ENCODE results near the gene PRDX2.
"Not testable (repeated sequence)": the region's sequence is repeated elsewhere in the genome, so short reads cannot be mapped to it uniquely, and the experiment has no call there.

PRDX2 gene

GRCh38 chr19:12825254-12826131 is 23.9 kb upstream of the PRDX2 start:
- peak; percentile 37 for DNase-seq

- no peak for DNase-seq
Measured at GRCh38 chr19:12821761-12822160, 20.2 kb upstream of the PRDX2 start.

DNA sequence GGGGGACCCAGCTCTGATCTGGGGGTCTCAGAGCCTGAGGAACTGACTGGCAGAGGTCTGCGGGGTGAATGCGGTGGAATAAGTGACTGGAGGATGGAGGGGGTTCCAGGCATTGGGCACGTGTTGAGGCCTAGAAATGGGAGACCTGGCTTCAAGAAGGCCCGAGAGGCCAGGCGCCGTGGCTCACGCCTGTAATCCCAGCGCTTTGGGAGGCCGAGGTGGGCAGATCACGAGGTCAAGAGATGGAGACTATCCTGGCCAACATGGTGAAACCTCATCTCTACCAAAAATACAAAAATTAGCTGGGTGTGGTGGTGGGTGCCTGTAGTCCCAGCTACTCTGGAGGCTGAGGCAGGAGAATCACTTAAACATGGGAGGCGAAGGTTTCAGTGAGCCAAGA is 16.2 kb upstream of the PRDX2 start:
- not testable (repeated sequence) for DNase-seq

GRCh38 chr19:12817188-12817587 is 15.6 kb upstream of the PRDX2 start:
- DNase-seq, result not testable (repeated sequence)

- no peak for DNase-seq
Measured at GRCh38 chr19:12815088-12815487, 13.5 kb upstream of the PRDX2 start.

- peak; percentile 90 for DNase-seq
Measured at GRCh38 chr19:12806242-12807081, 4.9 kb upstream of the PRDX2 start, which contains the start of gene RNASEH2A. Gene RNASEH2A, plus strand, starts transcription at chr19:12806584. Its CDS starts 90 bp downstream, at chr19:12806674.

- DNase-seq, result no peak
Measured at GRCh38 chr19:12804051-12804450, 2.5 kb upstream of the PRDX2 start.

DNA sequence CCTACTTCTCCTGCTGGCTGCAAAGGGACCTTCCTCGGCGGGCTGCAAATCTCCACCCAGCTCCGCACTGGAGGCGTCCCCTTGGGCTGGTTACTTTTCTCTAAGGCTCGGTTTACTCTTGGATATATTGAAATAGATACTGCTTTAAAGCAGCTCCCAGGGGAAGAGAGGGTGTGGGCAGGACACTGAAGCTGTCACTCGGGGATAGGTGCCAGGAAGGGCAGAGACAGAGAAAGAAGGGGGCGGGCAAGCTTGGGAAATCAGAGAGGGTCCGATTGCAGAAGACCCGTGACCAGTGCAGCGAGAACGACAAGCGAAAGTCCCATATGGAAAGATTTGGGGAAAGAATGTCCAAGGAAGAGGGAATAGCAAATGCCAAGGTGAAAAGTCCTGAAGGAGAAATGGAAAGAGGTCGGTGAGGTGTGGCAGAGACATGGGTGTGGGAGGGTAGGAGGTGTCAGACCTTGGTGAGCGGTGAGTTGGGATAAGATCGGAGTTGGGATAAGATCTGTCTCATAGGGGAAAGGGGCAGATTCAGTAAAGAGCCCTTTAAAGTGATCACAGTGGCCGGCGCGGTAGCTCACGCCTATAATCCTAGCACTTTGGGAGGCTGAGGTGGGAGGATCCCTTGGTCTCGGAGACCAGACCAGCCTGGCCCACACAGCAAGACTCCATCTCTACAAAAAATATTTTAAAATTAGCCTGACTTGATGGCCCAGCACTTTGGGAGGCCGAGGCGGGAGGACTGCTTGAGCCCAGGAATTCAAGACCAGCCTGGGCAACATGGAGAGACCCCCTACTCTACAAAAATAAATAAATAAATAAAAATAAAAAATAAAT is 887 bp upstream of the PRDX2 start:
- DNase-seq, result no peak

- peak; percentile 34 for DNase-seq
Measured at GRCh38 chr19:12800923-12801465, 606 bp downstream of the PRDX2 start.

DNA sequence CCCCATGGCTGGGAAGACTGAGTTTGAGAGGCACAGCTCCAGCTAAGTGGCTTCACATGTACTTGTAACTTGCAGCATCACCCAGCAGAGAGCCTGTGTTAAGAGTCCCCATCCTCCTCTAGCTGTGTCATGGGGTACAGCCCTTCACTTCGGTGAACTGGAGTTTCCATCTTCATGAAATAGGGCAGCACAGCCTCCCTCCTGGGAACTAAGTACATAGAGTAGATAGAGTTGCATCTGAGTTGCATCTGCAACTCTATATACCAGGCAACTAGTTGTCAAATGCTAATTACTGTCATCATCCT is 1.2 kb downstream of the PRDX2 start:
- no peak for DNase-seq

- DNase-seq, result no peak
Measured at GRCh38 chr19:12799742-12800465, 1.7 kb downstream of the PRDX2 start.

- not testable (repeated sequence) for DNase-seq
Measured at GRCh38 chr19:12797607-12798006, 4.0 kb downstream of the PRDX2 start.

- DNase-seq, result no peak
Measured at GRCh38 chr19:12797141-12797587, 4.4 kb downstream of the PRDX2 start.

GRCh38 chr19:12796146-12797071 is 5.2 kb downstream of the PRDX2 start:
- DNase-seq, result peak; percentile 82

- no peak for DNase-seq
Measured at GRCh38 chr19:12794971-12795381, 6.6 kb downstream of the PRDX2 start.

DNA sequence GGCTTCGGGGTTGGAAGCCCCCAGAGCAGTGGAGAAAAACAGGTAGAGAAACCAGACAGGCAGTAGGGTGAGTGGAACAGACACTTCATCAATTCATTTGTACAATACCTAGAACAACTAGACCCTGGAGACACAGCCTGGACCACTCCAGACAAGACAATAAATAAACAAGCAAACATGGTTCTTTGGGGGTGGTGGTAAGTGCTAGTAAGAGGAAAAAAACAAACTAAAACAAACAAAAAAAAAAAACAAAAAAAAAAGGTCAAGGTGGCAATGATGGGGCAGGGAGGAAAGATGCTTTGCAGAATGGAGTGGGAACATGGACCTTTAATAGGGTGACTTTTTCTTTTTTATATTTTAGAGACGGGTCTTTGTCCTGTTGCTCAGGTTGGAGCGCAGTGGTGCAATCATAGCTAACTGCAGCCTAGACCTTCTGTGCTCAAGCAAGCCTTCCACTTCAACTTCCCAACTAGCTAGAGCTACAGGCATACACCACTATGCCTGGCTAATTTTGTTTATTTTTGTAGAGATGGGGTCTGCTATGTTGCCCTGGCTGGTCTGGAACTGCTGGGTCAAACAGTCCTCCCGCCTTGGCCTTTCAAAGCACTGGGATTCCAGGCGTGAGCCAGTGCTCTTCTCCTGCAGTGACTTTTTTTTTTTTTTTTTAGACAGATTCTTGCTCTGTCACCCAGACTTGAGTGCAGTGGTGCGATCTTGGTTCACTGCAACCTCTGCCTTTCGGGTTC is 7.2 kb downstream of the PRDX2 start:
- no peak for DNase-seq

DNA sequence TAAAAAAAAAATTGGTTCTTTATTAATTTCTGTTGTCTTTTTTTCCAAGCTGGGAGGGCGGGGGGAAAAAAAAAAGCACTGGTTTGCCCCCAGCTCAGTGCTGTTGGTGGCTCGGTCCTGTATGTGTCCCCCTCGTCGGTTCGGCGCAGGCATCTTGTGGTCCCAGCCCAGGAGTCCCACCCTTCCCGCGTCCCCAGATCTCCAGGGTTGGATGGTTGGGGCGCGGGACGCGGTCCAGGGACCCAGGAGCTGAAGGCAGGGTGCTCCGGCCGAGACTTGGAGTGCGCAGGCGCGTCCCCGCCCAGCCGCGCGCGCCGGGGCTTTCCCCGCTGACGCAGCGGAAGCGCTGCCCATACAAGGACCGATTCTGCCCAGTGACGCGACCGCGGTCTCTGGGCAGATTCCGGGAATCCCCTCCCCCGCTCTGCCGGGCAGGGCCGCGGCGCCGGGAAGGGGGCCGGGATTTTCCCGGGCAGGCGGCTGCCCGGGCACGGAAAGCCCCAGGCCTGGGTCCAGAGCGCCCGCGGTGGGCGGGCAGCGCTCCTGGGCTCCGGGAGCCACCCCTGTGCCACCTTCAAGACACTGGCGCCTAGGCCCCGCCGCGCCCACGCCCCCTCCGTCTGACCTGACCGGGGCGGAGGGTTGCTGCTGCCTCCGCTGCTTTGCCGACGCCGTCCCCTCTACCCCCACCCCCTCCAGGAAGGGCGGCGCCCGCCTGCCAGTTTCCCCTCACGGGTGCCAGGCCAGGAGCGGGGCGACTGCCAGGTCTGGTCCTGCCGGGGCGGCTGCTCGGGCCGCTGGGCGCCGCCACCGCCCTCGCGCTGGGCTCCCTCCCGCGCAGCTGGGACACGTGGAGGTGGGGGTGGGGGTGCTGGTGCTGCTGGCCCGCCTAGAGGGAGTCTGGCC is 8.1 kb downstream of the PRDX2 start:
- peak; percentile 95 for DNase-seq

DNA sequence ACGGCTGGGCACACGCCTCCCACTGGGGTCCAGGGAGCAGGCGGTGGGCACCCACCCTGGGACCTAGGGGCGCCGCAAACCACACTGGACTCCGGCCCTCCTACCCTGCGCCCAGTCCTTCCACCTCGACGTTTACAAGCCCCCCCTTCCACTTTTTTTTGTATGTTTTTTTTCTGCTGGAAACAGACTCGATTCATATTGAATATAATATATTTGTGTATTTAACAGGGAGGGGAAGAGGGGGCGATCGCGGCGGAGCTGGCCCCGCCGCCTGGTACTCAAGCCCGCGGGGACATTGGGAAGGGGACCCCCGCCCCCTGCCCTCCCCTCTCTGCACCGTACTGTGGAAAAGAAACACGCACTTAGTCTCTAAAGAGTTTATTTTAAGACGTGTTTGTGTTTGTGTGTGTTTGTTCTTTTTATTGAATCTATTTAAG is 8.7 kb downstream of the PRDX2 start:
- DNase-seq, result no peak

Measured in CD4-positive, alpha-beta T cell treated with Interleukin-6 for 4 hours (primary cell).